HG03469 (cell line): ENCODE data around the gene RGS17.
A peak's percentile ranks its signal among the peaks of the same experiment; 100 is the strongest.
"Not testable (repeated sequence)": the region's sequence is repeated elsewhere in the genome, so short reads cannot be mapped to it uniquely, and the experiment has no call there.

Experiments used
- ATAC-seq: cut with Tn5 transposase; IDR thresholded peaks from one replicate; pipeline ENCODE4 v1.9.1; 2021; ENCODE audit warnings: mild to moderate bottlenecking, moderate library complexity, moderate number of reproducible peaks; ENCODE audit not compliant: unreplicated experiment

The RGS17 gene

DNA sequence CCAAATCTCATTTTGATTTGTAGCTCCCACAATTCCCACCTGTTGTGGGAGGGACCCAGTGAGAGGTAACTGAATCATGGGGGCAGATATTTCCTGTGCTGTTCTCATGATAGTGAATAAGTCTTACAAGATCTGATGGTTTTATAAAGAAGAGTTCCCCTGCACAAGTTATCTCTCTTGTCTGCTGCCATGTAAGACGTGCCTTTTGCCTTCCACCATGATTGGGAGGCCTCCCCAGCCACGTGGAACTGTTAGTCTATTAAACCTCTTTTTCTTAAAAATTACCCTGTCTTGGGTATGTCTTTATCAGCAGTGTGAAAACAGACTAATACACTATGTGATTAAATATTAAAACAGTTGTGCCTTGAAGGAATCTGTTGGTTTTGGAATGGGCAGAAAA is 131.5 kb downstream of the RGS17 start:
- ATAC-seq = not testable (repeated sequence)

DNA sequence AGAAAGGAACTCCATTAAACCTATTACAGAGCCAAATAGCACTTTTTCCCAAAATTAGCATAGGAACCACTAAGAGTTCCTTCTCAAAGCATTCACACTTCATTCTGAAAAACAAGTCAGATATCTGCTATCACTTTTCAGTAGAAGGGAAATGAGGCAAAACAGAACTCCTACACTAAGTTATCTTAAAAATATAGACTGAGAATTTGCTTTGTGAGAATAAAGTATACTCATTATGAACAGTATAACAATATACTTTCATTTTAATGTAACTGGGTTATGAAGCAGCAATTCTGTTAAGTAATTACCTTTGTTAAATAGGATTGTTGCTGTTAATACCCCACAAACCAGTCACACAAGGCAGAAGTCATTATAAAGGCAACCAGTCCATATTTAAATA is 137.2 kb downstream of the RGS17 start:
- no peak for ATAC-seq

DNA sequence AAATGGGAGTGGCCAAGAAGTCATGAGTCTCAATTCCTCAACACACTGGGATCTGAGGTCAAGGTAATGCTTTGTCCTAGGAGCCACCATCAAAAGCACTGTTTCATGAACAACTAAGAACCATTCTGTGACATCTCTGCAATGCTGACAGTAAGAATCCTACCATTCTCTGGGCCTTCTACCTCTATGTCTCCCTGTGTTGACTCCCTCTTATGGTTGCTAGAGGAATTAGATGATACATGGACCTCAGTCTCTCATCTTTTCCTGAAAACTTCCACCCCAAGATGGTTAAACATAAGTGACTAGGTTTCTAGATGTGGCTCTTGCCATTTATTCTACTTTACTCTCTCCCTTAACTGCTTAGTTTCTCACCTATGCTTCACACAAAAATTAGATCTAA is 137.7 kb downstream of the RGS17 start:
- ATAC-seq = no peak

DNA sequence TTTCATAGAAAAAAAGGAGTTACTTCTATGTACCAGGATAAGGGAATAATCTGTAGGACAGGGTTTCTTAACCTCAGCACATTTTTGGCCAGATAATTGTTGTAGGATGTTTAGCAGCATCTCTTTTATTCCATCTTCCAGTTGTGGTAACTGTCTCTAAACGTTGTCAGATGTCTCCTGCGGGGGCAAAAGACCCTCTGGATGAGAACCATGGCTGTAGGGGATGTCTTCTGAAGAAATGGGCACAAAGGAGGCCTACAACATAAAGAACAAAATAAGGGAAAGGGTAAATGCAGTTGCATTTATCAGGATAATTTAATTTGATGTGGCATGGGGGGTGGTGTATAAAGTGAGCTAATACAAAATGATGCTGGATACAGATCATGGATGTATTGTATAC is 144.1 kb downstream of the RGS17 start:
- ATAC-seq = no peak

DNA sequence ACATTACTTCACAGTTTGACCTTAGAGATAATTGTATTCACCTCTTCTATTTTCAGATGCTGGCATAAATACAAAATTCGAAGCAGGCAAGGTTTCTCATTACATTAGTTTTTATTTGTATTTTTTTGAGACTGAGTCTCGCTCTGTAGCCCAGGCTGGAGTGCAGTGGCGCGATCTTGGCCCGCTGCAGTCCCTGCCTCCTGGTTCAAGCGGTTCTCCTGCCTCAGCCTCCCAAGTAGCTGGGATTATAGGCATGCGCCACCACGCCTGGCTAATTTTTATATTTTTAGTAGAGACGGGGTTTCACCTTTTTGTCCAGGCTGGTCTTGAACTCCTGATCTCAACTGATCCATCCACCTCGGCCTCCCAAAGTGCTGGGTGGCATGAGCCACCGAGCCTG is 145.8 kb downstream of the RGS17 start:
- not testable (repeated sequence) for ATAC-seq

DNA sequence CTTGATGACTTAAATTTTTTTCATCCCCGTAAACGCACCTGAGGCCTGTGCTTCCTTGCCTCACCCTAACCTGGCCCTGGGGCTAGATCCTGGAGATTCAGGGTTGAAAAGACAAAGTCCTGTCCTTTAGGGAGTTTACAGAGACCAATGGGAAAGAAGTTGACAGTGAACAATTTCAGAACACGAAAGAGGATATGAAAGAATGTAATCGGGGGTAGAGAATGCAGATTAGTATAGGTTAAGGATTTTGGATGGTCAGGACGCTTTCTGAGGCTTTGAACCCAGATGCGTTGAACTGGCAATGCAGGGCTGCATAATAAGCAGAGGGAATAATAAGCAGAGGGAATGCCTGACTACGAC is 146.6 kb downstream of the RGS17 start:
- peak; percentile 20 for ATAC-seq

DNA sequence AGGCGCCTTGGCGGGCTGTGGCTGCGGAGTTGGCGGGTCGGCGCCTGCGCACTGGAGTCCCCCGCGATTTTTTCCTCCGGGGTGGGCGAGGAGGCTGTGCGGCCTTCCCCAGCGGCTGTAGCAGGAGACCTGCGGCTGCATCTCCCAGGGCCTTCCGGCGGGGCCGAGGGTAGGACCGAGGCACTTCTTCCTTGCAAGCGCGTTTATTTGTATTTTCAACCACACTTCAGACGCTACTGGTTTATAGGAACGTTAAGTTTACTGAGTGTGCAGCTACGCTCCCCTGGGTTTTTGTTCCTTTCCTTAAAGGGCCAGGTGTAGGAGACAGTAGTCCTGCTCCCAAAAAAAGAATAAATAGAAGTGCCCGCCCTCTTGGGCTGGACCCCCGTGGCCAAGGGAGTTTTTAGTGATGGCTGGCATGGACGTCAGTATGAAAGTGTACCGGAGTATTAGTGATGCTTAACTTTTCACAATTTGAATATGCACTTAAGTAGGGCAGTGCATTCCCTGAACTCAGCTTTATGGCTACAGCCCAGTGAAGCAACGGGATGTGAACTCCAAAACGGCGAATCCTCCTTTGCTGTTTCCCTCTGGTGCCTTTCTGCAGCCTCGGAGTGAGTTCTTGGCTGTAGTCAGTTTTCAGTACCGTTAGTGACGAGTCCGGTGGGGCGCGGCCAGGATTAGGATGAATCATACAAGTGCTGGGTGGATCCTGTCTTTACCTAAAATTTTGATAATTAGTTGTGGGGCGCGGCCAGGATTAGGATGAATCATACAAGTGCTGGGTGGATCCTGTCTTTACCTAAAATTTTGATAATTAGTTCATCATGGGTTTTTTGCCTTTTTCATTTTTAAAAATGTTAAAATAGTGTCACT is 147.2 kb downstream of the RGS17 start:
- ATAC-seq = peak; percentile 10

DNA sequence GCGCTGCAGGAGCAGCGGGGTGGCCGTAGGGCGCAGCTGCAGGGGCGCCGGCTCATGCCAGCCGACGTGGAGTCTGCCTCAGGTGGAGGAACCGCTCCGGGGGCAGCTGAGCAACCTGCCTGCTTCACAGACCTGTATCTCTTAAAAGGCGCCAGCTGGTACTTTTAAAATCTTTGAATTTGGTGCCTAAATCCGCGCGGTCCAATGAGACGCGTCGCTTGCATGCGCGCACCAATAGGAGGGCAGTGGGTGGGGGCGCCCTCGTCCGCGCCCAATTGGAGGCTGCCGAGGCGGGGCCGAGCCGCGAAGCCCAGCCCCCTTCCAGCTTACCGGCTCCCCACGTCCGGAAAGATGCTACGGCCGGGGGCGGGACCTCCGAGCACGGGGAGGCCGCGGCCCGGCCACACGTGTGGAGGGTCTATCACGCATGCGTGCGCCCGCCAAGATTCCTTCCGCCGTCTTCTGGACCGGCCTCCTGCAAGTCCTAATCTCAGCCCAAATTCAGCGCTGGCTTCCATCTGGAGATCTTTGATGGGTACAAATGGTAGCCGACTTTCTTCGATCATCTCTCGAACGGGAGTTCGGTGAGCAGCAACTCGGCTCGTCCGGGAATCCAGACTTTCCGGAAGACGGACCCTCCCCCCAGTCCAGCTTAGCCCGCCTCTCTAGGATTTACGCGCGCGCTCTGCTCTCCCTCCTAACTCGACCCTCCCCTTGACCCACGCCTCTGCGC is 148.0 kb downstream of the RGS17 start, which contains the start of gene FBXO5:
FBXO5 (minus strand) TSS at position 138 of the 733 bp plus-strand sequence; CDS start at position 56, 82 bp downstream.
- ATAC-seq = peak; percentile 79

DNA sequence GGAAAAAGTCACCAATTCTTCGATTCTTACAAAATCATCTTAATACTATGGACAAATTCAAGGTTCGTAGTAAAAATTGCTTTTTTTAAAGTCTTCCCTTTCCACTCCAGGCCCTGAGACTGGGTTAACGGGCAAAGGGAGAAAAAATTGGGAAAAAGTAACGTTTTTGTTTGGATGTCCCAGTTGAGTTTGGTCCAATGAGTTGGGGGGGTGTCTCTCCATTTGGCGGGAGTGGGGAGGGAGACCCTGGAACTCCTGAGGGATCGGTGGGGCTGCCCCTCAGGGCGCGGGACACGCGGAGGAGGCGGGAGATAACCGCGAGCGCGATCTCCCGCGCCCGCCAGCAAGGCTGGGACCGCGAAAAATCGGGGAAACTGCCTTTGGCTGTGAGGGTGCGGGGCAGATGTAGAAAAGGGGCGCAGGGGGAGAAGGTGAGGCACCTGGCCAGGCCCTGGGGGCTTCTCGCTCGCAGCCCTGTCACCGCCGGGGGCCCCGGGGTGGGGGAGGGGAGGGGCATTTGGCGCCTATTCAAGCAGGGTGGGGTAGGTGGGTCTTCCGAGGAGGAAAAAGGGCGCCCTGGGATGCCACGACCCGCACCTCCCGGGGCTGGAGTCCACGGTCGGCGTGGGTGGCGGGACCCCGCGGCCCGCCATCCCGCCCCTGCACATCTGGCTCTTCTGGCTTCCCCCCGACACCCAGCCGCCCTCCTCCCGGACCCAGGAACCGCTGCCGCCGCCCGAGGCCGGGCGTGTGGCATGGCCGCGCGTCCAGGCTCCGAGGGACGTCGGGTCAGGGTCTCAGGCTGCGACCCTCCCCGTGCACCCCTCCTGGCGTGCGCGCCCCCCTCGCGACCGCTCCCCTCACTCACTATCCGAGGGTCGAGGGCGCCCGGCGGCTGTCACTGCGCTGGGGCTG is 148.8 kb downstream of the RGS17 start:
- no peak for ATAC-seq

DNA sequence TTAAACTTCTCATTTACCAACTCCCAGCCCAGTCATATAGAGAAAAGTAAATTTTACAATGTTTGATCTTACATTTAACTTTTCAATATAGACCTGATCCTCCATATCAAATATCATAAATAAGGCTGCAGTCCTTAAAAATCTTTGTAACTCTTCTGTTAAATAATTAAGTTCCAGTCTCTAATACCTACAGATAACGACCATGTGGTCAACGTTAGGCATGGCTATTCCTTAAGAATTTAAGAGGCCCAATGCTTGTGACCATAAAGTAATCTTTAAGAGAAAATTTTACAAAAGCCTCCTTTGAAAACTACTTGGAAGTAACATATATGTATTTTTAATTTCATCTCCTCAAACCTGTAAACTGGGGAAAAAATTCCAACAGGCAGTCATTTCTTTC is 149.9 kb downstream of the RGS17 start:
- ATAC-seq = no peak

DNA sequence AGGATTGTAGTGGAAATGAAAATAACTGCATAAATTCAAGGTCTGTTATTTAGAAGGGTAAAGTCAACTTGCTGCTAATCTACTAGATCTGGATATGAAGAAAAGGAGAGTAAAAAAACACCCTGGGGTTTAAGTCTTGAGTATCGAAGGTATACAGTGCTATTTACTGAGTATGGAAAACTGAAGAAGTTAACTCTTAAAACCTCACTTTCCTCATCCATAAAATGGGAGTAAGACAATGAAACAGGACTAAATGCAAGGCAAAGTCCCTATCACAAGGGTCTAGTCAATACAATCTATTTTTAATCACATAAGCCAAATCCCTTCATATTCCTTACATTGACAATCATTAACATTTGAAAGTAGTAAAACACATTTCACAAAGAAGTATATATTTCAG is 150.4 kb downstream of the RGS17 start:
- ATAC-seq = no peak

DNA sequence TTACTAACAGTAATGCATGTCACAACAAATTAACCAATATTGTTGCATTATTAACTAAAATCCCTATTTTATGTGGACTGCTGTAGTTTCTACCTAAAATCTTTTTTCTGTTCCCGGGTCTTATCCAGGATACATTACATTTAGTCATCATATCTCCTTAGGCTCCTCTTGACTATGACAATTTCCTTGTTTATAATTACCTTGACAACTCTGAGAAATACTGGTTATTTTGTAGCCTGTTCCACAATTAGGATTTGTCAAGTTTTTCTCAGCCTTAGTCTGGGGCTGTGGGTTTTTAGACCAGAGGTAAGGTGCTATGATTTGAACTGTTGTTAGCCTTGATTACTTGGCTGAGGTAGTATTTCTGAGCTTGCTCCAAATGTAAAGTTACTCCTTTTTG is 152.0 kb downstream of the RGS17 start:
- no peak for ATAC-seq

DNA sequence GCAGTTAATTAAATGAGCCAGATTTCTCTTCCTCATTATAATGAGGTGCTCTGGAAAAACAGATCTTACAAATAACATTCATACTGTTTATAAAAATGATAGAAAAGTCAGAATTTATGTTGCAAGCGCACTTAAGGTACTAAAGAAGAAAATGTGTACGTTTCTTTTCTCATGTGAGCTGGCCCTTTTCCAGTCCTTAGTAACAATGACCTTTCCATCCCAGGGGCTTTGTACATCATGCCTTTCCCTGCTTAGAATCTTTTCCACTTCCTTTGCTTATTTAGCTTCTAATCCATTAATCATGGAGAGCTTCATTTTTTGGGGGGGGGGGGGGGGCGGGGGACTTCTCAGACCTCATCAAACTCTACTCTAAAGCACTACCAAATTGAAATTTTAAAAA is 153.0 kb downstream of the RGS17 start:
- ATAC-seq = no peak

DNA sequence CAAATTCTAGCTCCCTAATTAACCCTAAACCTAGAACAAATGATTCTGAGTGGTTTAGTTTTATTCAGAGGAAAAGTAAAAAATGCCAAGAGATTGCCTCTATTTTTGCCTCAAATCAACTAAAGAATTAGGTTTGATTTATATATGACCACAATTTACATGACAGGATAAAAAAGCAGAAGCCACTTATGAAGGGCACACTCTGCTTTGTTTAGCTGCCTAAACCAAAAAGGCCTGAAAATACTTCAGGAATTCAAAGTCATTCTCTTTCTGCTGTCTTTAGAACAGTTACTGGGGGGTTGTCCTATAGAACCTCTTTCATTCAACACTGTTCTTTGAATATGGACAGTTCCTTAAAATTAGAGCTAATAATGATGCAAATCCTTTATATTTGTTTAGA is 153.5 kb downstream of the RGS17 start:
- no peak for ATAC-seq

DNA sequence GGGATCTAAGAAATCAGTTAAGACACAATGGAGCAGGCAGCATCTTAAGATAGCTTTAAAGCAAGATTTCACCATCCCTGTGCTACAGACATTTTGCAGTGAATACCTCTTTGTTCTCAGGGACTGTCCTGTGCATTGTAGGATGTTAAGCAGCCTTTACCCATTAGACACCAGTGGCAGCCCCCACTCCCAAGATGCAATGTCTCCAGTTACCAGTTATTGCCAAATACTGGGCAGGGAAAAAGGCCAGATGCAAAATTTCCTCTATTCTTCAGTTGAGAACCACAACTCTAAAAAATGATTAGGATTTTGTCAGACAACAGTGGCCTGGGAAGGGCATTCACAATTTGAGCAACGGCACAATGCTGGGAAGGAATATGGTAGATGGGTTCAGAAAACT is 154.3 kb downstream of the RGS17 start:
- no peak for ATAC-seq

DNA sequence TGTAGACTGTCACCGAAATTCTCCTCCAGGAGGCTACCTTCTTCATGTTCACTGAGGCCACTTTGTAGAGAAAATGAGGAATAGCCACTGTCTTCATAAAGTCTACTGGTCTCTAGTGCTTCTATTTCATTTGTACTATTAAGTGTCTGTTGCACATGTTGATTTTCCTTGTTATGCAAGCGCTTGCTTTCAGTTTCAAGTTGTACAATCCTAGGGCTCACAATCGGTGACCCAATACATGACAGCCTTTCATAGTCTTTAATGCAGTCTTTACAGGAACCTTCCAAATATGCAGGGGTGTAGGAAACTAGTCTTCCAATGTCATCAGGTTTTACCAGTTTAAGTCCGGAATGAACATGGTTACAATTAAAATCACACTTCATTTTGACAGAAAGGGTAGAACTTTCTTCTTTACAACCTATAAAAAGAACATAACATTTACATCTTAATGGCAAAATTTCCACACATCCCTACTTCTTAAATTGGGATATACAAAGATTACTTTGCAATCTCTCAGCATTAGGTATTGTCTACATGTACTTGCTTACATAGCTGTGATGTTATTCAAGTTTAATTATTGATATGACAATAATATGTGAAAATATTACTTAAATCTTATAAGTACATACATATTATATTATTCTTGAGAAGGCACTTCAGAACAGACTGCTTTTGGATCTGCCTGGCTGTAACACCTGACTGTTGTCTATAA is 155.7 kb downstream of the RGS17 start:
- no peak for ATAC-seq

DNA sequence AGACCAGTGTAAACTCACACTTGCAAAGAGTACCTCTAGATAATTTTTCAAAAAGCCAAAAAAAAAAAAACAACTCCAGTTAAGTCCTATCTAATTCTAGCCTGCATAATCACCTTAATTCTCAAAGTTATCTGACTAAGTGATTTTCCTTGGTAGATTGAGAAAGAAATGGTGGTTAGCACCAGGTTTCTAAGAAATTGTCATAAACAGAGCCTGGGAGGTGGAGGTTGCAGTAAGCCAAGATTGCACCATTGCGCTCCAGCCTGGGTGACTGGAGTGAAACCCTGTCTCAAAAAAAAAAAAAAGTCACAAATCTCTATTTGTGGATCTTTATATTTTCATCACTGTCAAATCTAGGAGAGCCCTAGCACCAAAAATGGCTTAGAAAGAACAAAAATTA is 157.2 kb downstream of the RGS17 start:
- ATAC-seq = no peak

DNA sequence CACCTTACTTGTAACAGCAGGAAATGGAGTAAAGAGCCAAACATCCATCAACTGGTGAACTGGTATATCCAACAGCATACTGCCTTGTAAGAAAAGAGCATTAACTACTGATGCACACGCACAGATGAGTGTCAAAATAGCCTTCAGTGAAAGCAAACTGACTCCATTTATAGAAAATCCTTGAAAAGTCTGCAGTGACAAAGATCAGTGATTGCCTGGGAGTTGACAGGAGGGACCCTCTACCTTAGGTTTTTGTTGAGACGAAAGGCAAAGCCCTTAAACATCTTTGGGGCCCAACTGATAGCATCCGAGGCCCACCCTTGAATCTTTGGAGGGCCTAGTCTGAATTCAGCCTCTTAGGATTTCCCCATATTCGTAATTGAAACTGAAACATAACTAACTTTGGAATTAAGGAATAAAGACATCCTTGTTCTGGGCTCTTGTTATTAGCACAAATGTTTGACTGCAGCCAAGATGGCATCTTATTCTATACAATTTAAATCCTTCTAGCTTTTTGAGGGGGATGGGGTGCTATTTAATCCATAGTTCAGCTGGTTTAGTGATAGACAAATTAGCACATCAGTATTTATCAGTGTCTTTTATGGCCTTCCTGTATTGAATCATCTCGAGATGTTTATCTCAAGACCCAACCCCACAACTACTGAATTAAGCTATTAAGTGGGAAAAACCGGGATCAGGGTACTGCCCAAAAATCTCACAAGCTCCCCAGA is 161.2 kb downstream of the RGS17 start:
- no peak for ATAC-seq

DNA sequence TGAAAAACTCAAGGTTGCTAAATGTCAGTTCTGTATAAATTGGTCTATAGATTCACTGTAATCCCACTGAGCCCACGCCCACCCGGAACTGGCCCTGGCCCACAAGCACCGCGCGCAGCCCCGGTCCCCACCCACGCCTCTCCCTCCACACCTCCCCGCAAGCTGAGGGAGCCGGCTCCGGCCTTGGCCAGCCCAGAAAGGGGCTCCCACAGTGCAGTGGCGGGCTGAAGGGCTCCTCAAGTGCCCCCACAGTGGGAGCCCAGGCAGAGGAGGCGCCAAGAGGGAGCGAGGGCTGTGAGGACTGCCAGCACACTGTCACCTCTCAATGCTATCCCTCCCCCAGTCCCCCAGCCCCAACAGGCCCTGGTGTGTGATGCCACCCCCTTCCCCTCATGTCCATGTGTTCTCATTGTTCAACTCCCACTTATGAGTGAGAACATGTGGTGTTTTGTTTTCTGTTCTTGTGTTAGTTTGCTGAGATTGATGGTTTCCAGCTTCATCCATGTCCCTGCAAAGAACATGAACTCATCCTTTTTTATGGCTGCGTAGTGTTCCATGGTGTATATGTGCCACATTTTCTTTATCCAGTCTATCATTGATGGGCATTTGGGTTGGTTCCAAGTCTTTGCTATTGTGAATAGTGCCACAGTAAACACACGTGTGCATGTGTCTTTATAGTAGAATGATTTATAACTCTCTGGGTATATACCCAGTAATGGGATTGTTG is 164.8 kb downstream of the RGS17 start:
- ATAC-seq = not testable (repeated sequence)
